Subcutaneous adipose tissue (tissue), 4 donors: Measurements from ENCODE around the gene RECK. TPM values are rescaled to one million over a fixed set of nuclear protein-coding genes. Genes with fewer than 3 reads are reported as not detected.

Experiments used
- total RNA-seq, 4 donors: library from RNA; depleted of rRNA; stranded (reverse); fragments of >200 nt; gene quantifications; one replicate each; pipeline ENCODE4 v1.1.0, GENCODE V29; 2016
- TF ChIP-seq, protein P1 (sequence below): fragments of 450-650 bp; IDR thresholded peaks from one replicate; pipeline ENCODE4 v1.5.1; 2016; ENCODE audit warnings: low read depth, mild to moderate bottlenecking, control low read depth, antibody characterized with exemption, moderate library complexity

Gene RECK
- total RNA-seq, 4 donors from 2014 or later: 17.0 to 28.0 (median 21.2) TPM

DNA sequence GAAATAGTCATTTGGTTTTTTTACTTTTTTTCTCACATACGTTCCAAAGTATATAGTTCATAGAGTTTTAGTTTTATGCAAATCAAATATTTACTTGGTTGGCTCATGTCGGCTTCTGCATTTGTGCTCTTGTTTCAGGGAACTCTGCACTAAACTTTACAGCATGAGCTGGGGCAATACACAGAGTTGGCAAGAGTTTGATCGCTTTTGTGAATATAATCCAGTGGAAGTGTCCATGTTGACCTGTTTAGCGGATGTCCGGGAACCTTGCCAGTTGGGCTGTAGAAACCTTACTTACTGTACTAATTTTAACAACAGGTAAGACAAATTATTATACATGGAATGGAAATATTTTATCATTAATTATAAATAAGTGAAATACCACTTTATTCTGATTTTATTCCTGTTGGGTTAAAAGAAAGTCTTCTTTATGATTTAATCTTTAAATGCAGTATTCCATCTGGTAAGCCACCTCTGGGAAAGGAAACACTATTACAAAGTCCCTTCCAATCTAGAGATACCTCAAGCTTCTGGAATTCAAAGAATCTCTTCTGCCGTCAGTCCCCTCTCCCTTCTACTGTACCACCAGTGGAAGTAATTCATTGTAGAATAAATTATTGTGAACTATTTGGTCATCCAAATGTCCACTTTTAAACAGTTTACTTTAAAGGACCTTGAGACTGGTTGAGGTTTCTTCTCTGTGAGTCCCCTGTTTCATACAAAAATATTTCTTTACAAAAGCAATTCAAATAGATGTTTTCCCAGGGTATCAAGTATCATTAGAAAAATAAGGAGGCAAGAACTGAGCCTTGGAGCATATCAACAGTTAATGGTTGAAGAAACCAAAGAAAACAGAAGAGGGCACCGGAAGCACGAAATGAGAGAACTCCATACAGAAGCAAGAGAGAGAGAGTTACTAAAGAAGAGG lies 54.6 kb downstream of the RECK start:
- TF ChIP-seq, protein P1, sequence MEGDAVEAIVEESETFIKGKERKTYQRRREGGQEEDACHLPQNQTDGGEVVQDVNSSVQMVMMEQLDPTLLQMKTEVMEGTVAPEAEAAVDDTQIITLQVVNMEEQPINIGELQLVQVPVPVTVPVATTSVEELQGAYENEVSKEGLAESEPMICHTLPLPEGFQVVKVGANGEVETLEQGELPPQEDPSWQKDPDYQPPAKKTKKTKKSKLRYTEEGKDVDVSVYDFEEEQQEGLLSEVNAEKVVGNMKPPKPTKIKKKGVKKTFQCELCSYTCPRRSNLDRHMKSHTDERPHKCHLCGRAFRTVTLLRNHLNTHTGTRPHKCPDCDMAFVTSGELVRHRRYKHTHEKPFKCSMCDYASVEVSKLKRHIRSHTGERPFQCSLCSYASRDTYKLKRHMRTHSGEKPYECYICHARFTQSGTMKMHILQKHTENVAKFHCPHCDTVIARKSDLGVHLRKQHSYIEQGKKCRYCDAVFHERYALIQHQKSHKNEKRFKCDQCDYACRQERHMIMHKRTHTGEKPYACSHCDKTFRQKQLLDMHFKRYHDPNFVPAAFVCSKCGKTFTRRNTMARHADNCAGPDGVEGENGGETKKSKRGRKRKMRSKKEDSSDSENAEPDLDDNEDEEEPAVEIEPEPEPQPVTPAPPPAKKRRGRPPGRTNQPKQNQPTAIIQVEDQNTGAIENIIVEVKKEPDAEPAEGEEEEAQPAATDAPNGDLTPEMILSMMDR: no peak

GRCh38 chr9:36092014-36092413 lies 55.3 kb downstream of the RECK start:
- TF ChIP-seq, protein P1: no peak

DNA sequence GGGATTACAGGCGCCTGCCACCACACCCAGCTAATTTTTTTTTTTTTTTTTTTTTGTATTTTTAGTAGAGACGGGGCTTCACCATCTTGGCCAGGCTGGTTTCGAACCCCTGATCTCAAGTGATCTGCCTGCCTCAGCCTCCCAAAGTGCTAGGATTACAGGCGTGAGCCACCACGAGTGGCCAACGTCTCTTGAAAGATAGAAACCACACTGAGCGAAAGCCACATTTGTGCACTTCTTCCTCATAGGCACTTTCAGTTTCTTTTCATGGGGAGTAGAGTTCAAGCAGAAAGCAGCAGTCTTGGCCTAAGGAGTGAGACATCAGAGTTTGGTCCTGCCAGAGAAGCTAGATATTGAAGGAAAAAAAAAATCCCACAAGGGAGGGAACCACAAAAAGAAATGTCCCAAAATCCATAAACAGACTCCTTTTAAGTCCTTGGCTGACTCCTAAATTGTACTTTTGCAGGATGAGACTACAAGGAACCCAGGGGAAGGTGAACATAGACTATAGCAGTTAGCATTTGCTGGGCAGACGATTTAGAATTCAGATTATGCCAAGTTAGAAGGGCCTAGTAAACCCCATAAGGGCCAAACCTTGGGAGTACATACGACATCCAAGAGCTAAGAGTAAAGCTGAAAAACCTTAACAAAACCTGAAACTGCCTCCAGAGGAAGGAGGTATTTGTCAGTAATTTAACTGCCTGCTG lies 55.9 kb downstream of the RECK start:
- TF ChIP-seq, protein P1: no peak

DNA sequence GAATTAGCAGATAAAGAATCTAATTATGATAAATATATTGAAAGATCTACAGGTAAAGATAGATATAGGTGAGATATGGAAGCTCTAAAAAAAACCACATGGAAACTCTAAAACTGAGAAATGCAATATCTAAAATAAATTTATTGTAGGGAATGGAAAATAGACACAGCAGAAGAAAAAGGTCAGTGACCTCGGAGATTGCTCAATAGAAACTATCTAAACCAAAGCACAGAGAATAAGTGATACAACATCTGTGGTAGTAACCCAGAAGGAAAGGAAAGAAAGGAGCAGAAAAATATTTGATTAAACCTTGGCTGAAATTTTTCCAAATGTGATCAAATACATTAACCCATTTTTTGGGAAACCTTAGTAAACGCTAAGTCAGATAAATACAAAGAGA lies 56.7 kb downstream of the RECK start:
- TF ChIP-seq, protein P1: no peak

DNA sequence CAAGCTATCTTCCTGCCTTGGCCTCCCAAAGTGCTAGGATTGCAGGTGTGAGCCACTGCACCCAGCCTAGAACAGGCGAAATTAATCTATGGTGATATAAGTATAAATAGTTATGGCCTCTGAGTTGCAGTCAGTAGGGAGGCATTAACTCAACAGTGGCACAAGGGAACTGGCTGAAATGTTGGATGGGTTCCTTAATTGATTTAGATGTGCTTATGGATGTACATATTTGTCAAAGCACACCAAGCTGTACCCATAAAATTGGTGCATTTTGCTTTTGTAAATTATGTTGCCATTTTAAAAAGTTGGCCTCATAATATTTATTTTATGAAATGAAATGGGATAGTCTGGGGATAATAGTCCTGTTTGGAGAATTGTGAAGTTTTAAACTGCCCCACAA lies 63.0 kb downstream of the RECK start:
- TF ChIP-seq, protein P1: no peak

DNA sequence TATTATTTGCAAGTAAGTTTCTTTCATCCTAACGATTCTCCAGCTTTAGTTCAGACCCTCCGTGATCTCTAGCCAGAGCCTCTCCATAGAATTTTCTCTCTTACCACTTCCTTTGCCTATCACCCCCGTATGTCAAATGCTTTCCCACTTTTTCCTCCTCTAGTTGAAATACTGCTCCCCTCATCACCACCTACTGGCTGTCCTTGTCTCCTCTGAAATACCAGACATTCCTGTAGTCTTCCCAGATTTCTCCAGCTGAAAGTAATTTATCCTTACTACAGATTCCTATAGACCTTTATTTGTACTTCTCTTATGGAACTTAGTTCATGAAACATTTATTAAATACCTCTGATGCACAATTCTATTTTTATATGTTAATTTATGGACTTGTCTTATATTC lies 63.8 kb downstream of the RECK start:
- TF ChIP-seq, protein P1: no peak
